GM12878 (cell line): ENCODE results near the gene HEBP1. TPM values are rescaled to one million over a fixed set of nuclear protein-coding genes. Genes with fewer than 3 reads are reported as not detected.

Experiments used
- ATAC-seq: fragments of 200-7000 bp; cut with Tn5 transposase; 3 replicates; pipeline ENCODE4 v1.9.1; 2020; ENCODE audit warnings: mild to moderate bottlenecking, moderate library complexity
- BruUV-seq: library from RNA; stranded (reverse); fragments of 400-500 nt; replicated peaks from 2 replicates; lab custom pipeline; 2021; lab: Mats Ljungman, UMichigan
- CTCF ChIA-PET: fragments of 300-600 bp; sonication (Branson Sonifier 250); formaldehyde crosslinking; extraction: SDS; loops from one replicate; lab custom pipeline; 2021; ENCODE audit warnings: inconsistent platforms; lab: Yijun Ruan, JAX
- POLR2A ChIA-PET: fragments of 350-600 bp; formaldehyde crosslinking; extraction: SDS; loops from one replicate; lab custom pipeline; 2021; ENCODE audit warnings: inconsistent platforms; lab: Charles Lee
- RAD21 ChIA-PET: fragments of 300-600 bp; sonication (Branson Sonifier 250); formaldehyde crosslinking; loops from one replicate; lab custom pipeline; 2023; ENCODE audit warnings: antibody characterized with exemption; ENCODE audit not compliant: unreplicated experiment; lab: Charles Lee
- SMC1A ChIA-PET: fragments of 300-600 bp; sonication (Branson Sonifier 250); formaldehyde crosslinking; loops from one replicate; lab custom pipeline; 2023; ENCODE audit not compliant: unreplicated experiment, uncharacterized antibody; lab: Charles Lee
- DNase-seq: peaks from one replicate; pipeline ENCODE4 v3.0.0-alpha.2; 2011; ENCODE audit warnings: low read depth, low spot score
- FAIRE-seq: peaks from 3 replicates; lab custom pipeline; 2011; peaks lifted over from hg19 to GRCh38; lab: Jason Lieb, UNC
- H2AFZ ChIP-seq: 2 replicates; pipeline ENCODE4 v1.6.0; 2011; ENCODE audit warnings: low read depth, low read length, control low read depth; ENCODE audit not compliant: control insufficient read depth
- H3K27ac ChIP-seq: 2 replicates; pipeline ENCODE4 v1.5.1; 2011; ENCODE audit warnings: control low read depth; ENCODE audit not compliant: control insufficient read depth, insufficient read depth
- H3K27me3 ChIP-seq, 2 experiments: replicated peaks in 1 of 2; 2 replicates each; pipeline versions ENCODE4 v1.6.0 to v1.6.1; 2011; ENCODE audit warnings: low read length in 1 of 2; ENCODE audit not compliant: control insufficient read depth in 2 of 2, insufficient read depth in 2 of 2
- H3K36me3 ChIP-seq, 2 experiments: 2 replicates each; pipeline ENCODE4 v1.5.1; 2011; ENCODE audit warnings: low read length in 1 of 2; ENCODE audit not compliant: control insufficient read depth in 2 of 2, insufficient read depth in 2 of 2
- H3K4me1 ChIP-seq: 2 replicates; pipeline ENCODE4 v1.6.1; 2011; ENCODE audit warnings: mild to moderate bottlenecking, low read length, moderate library complexity, mixed read lengths; ENCODE audit not compliant: control insufficient read depth, insufficient read depth
- H3K4me2 ChIP-seq: 2 replicates; pipeline ENCODE4 v1.6.0; 2011; ENCODE audit warnings: control low read depth; ENCODE audit not compliant: control insufficient read depth, insufficient read depth
- H3K4me3 ChIP-seq: fragments of 200-600 bp; sonication (generic); 2 replicates; pipeline ENCODE4 v1.5.1; 2016
- H3K79me2 ChIP-seq: 2 replicates; pipeline ENCODE4 v1.6.0; 2011; ENCODE audit warnings: low read length; ENCODE audit not compliant: control insufficient read depth, insufficient read depth
- H3K9ac ChIP-seq: 2 replicates; pipeline ENCODE4 v1.8.0; 2011; ENCODE audit warnings: low read length, control low read depth, mixed read lengths; ENCODE audit not compliant: control insufficient read depth, insufficient read depth
- H3K9me3 ChIP-seq: replicated peaks from 3 replicates; pipeline ENCODE4 v1.5.1; 2011; ENCODE audit warnings: mild to moderate bottlenecking, low read length; ENCODE audit not compliant: control insufficient read depth, insufficient read depth
- H4K20me1 ChIP-seq: 2 replicates; pipeline ENCODE4 v1.6.0; 2011; ENCODE audit not compliant: control insufficient read depth, insufficient read depth
- MYC ChIP-seq: IDR thresholded peaks from 2 replicates; pipeline ENCODE4 v1.6.1; 2011; ENCODE audit warnings: mild to moderate bottlenecking, low read length, moderate library complexity, inconsistent platforms; ENCODE audit not compliant: insufficient read depth, insufficient replicate concordance, insufficient read length, severe bottlenecking
- NFXL1 ChIP-seq: fragments of 450-650 bp; IDR thresholded peaks from 2 replicates; pipeline ENCODE4 v1.6.1; 2017; ENCODE audit warnings: antibody characterized with exemption, mild to moderate bottlenecking, borderline replicate concordance
- POU2F2 ChIP-seq: IDR thresholded peaks from 3 replicates; pipeline ENCODE4 v1.6.1; 2011; ENCODE audit warnings: low read depth, mild to moderate bottlenecking, low read length, borderline replicate concordance
- RAD51 ChIP-seq: fragments of 450-650 bp; IDR thresholded peaks from 2 replicates; pipeline ENCODE4 v1.6.1; 2016; ENCODE audit warnings: moderate library complexity, mild to moderate bottlenecking, inconsistent platforms
- in situ Hi-C: fragments of 300-500 bp; cut with MboI; formaldehyde crosslinking; loops from 9 replicates; pipeline ENCODE4 v1.14.3; 2018; ENCODE audit warnings: mixed read lengths
- intact Hi-C: fragments of 100-400 bp; cut with micrococcal nuclease; formaldehyde crosslinking; loops from one replicate; pipeline ENCODE4 v1.14.2; 2022; ENCODE audit not compliant: unreplicated experiment
- polyA plus RNA-seq, 11 experiments: library from polyadenylated mRNA; depleted of rRNA in 4 of 11; unstranded in 6 of 11; stranded (reverse) in 5 of 11; fragments of >200 nt; fragmentation: Nextera tagmentation in 4 of 11; fragmentation: Illumina TruSeq in 1 of 11; extraction: Ambion mirVana in 4 of 11; extraction: Trizol in 1 of 11; gene quantifications; 1 replicate in 1 of 11; 2 replicates in 10 of 11; pipeline versions ENCODE4 v1.2.1 to v1.2.3, GENCODE V29; 2011 to 2016; ENCODE audit warnings: inconsistent platforms in 2 of 11, missing spikeins in 2 of 11, low read depth in 1 of 11
- total RNA-seq, 4 experiments: library from RNA; depleted of rRNA in 3 of 4; stranded (reverse); fragments of >200 nt in 3 of 4; fragmentation: Illumina TruSeq in 1 of 4; extraction: Trizol in 1 of 4; gene quantifications; 2 replicates each; pipeline versions ENCODE4 v1.2.1 to v1.2.3, GENCODE V29; 2013 to 2021
- TF ChIP-seq, protein P1 (sequence below): IDR thresholded peaks from 2 replicates; pipeline ENCODE4 v1.6.1; 2011; ENCODE audit warnings: low read depth, low read length, improper control_type of control experiment, borderline replicate concordance

The HEBP1 gene
- total and polyA plus RNA-seq, 10 of the 15 experiments (the other 5 are each of a cell fraction or from before 2014, with no cell fraction given): 0.07 to 0.32 (median 0.18) TPM; not detected in 5

DNA sequence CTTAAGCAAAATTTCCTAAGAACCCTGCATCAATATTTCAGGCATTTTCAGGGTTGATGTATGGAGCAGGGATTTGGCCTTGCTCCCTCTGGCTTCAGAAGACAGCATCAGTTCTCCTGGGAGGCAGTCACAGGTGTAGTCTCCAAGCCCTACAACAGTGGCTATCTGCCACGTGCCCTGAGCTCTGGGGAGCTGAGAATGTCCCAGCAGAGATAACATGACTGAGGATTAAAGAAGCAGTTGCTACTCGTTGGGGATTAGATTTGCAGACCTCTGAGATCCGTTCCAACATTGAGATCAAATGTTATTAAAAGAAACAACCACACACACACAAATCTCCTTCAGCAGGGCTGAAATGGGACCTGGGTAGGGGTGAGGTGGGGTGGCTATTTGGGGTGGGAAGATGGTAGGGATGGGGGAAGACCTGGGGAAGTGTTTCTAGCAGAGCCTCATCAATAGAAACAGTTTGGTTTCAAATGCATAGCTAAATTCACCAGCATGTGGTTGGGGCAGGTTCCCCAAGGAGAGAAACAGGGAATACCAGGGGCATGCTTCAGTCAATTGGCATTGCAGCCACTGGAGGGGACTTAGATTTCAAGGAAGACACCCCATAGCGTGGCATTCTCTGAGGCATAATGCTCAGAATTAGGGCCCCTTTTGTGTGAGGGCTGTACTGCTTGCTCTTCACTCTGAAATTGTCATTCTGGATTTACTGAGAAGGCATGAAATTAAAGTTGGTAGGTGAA, 28.9 kb upstream of the HEBP1 start (continued):
- no peak for TF ChIP-seq MYC
- no peak for TF ChIP-seq RAD51
- TF ChIP-seq, protein P1, sequence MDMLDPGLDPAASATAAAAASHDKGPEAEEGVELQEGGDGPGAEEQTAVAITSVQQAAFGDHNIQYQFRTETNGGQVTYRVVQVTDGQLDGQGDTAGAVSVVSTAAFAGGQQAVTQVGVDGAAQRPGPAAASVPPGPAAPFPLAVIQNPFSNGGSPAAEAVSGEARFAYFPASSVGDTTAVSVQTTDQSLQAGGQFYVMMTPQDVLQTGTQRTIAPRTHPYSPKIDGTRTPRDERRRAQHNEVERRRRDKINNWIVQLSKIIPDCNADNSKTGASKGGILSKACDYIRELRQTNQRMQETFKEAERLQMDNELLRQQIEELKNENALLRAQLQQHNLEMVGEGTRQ: no peak

DNA sequence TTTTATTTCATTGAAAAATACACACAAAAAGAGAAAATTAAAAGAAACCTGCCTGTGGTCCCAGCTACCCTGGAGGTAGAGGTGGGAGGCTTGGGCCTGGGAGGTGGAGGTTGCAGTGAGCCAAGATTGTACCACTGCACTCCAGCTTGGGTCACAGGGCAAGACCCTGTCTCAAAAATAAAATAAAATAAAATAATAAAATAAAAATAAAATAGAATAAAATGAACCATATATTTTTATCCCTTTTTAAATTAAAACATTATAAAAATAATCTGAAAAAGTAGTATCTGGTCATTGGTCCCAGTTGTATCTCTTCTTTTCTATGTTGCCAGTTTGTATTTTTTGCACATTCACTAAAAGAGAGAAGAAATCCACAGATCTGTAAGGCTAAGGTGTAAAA, 27.4 kb upstream of the HEBP1 start:
- H3K9me3 ChIP-seq: no peaks in the 10 kb centered on the region
- H3K4me1 ChIP-seq: no peaks in the 10 kb centered on the region
- H3K4me3 ChIP-seq: no peak overlapping the region
- H3K27me3 ChIP-seq: peaks cover 2 to 4% of the 10 kb centered on the region in 2 experiments; a peak in 2 of 4 replicates
- POLR2A ChIA-PET: no interaction called here
- TF ChIP-seq NFXL1 (no peak), POU2F2 (no peak)
- TF ChIP-seq, all 136 proteins: peak for 0
- Histone ChIP-seq H3K79me2 (no peaks in the 10 kb centered on the region), H3K4me2 (no peak overlapping the region), H2AFZ (no peak overlapping the region), H3K9ac (no peak overlapping the region), H3K27ac (no peak overlapping the region), H4K20me1 (no peaks in the 10 kb centered on the region), H3K36me3 (no peaks in the 10 kb centered on the region)
- ATAC-seq (no peak), DNase-seq (no peak), FAIRE-seq (no peak)
- no TSS peak for BruUV-seq
- ChIA-PET CTCF (no interaction called here), SMC1A (interaction anchor here (1.3 kb wide), 1 partner anchor 111 kb away, joined by 4 read pairs; no protein-coding TSS in a partner anchor), RAD21 (no interaction called here)
- intact Hi-C loops: no loop called here
- in situ Hi-C loops: no loop called here
